ENCODE data around the gene PSMB11.

Gene PSMB11

GRCh38 chr14:23085458-23085857, 43.4 kb downstream of the PSMB11 start:
- peaks cover 50 to 84% of the 10 kb centered on the region in 2 donors for H3K36me3 ChIP-seq (ENCODE audit: control insufficient read depth in 1 of 2, insufficient read depth in 2 of 2, low read length in 2 of 2)
- no peak overlapping the region for H3K27ac ChIP-seq (ENCODE audit: low read depth, low read length)

DNA sequence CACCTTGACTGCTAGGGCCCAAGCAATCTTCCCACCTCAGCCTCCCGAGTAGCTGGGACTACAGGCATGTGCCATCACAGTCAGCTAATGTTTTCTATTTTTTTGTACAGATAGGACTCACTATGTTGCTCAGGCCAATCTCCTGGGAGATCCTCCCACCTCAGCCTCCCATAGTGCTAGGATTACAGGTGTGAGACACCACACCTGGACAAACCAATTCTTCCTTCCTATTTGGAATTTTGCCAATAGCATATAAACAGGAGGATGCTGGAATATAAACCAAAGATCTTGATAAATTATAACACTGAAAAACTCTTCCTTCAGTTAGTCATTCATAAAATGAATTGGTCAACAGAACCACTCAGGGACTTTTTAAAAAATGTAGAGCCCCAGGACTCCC, 44.6 kb downstream of the PSMB11 start:
- H3K27ac ChIP-seq (ENCODE audit: low read depth, low read length) = no peak overlapping the region
- H3K4me1 ChIP-seq (ENCODE audit: control insufficient read depth in 1 of 2, insufficient read depth in 2 of 2, low read length in 2 of 2) = peaks cover 0 to 10% of the 10 kb centered on the region in 2 donors
- no peaks in the 10 kb centered on the region for H3K27me3 ChIP-seq (ENCODE audit: control insufficient read depth in 1 of 2, insufficient read depth in 2 of 2, low read length in 2 of 2)
- H3K4me3 ChIP-seq (ENCODE audit: low read depth in 1 of 2, low read length in 2 of 2) = no peak overlapping the region
- no peak overlapping the region for H3K9ac ChIP-seq (ENCODE audit: low read depth in 1 of 2, low read length in 2 of 2)
- peaks cover 47 to 85% of the 10 kb centered on the region in 2 donors for H3K36me3 ChIP-seq (ENCODE audit: control insufficient read depth in 1 of 2, insufficient read depth in 2 of 2, low read length in 2 of 2)
- no peaks in the 10 kb centered on the region for H3K9me3 ChIP-seq (ENCODE audit: control insufficient read depth in 1 of 2, low read length in 2 of 2)

More at GRCh38 chr14:23085458-23085857, 43.4 kb downstream of the PSMB11 start:
- Histone ChIP-seq H3K27me3 (ENCODE audit: control insufficient read depth in 1 of 2, insufficient read depth in 2 of 2, low read length in 2 of 2) (no peaks in the 10 kb centered on the region), H3K9ac (ENCODE audit: low read depth in 1 of 2, low read length in 2 of 2) (no peak overlapping the region), H3K9me3 (ENCODE audit: control insufficient read depth in 1 of 2, low read length in 2 of 2) (no peaks in the 10 kb centered on the region), H3K4me3 (ENCODE audit: low read depth in 1 of 2, low read length in 2 of 2) (no peak overlapping the region), H3K4me1 (ENCODE audit: control insufficient read depth in 1 of 2, insufficient read depth in 2 of 2, low read length in 2 of 2) (peaks cover 0 to 10% of the 10 kb centered on the region in 2 donors)

DNA sequence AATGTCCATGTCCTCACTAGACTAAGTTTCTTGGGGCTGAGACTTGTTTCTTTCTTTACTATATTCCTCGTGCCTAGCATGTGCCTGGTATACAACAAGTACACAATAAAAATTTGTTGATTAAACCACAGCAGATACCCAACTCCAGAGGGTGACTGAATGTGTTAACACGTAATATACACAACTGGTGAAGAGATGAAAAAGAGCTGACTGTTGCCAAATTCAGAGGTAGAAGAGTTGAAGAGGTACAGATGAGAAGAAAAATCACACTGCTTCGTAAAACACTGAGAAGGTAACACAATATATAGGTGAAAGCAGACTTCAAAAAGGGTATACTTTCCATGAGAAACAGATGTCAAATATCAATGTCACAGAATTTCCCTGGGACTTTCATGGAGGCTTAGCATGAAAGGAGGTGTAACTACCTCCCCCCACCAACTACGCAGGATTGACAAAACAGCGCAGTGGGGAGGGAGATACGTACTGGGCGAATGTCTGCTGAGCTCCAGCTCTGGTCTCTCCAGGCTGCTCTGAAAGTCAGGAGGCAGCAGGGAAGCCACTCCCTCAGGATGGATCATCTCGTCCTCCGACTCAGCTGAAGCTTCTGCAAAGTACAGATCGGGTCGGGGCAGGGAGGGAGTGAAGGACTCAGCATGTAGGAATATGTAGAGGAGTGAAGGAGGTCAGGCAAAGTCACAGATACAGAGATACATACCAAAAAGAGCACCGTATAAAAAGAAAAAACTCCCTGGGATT, 47.7 kb downstream of the PSMB11 start:
- Histone ChIP-seq H3K4me1 (ENCODE audit: control insufficient read depth in 1 of 2, insufficient read depth in 2 of 2, low read length in 2 of 2) (peaks cover 18 to 24% of the 10 kb centered on the region in 2 donors), H3K27me3 (ENCODE audit: control insufficient read depth in 1 of 2, insufficient read depth in 2 of 2, low read length in 2 of 2) (no peaks in the 10 kb centered on the region), H3K4me3 (ENCODE audit: low read depth in 1 of 2, low read length in 2 of 2) (no peak overlapping the region), H3K9ac (ENCODE audit: low read depth in 1 of 2, low read length in 2 of 2) (no peak overlapping the region), H3K9me3 (ENCODE audit: control insufficient read depth in 1 of 2, low read length in 2 of 2) (no peaks in the 10 kb centered on the region), H3K36me3 (ENCODE audit: control insufficient read depth in 1 of 2, insufficient read depth in 2 of 2, low read length in 2 of 2) (peaks cover 35 to 75% of the 10 kb centered on the region in 2 donors), H3K27ac (ENCODE audit: low read depth, low read length) (no peak overlapping the region)

DNA sequence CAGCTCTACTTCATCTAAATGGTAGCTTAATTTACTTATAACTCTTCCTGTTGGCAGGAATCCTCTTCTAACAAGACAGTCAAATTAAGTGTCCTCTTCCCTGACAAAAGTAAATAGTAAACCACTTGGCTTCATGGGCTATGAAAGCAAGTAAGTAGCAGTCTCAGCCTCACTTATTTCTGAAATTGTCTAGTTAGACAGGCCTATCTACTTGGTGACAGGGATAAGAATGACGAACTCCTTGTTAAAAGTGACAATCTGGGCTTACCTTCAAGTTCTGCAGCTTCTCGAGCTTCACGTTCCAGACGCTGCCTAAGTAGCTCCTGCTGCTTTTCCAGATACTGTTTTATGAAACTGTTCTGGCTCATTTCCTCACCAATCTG, 48.2 kb downstream of the PSMB11 start:
- peaks cover 18 to 24% of the 10 kb centered on the region in 2 donors for H3K4me1 ChIP-seq (ENCODE audit: control insufficient read depth in 1 of 2, insufficient read depth in 2 of 2, low read length in 2 of 2)
- H3K36me3 ChIP-seq (ENCODE audit: control insufficient read depth in 1 of 2, insufficient read depth in 2 of 2, low read length in 2 of 2) = peaks cover 35 to 69% of the 10 kb centered on the region in 2 donors
- no peak overlapping the region for H3K9ac ChIP-seq (ENCODE audit: low read depth in 1 of 2, low read length in 2 of 2)
- H3K27ac ChIP-seq (ENCODE audit: low read depth, low read length) = no peak overlapping the region
- H3K27me3 ChIP-seq (ENCODE audit: control insufficient read depth in 1 of 2, insufficient read depth in 2 of 2, low read length in 2 of 2) = no peaks in the 10 kb centered on the region
- H3K9me3 ChIP-seq (ENCODE audit: control insufficient read depth in 1 of 2, low read length in 2 of 2) = no peaks in the 10 kb centered on the region
- H3K4me3 ChIP-seq (ENCODE audit: low read depth in 1 of 2, low read length in 2 of 2) = no peak overlapping the region

GRCh38 chr14:23091294-23092225, 49.5 kb downstream of the PSMB11 start:
- Histone ChIP-seq H3K4me1 (ENCODE audit: control insufficient read depth in 1 of 2, insufficient read depth in 2 of 2, low read length in 2 of 2) (peaks cover 16 to 20% of the 10 kb centered on the region in 2 donors), H3K9me3 (ENCODE audit: control insufficient read depth in 1 of 2, low read length in 2 of 2) (no peaks in the 10 kb centered on the region), H3K4me3 (ENCODE audit: low read depth in 1 of 2, low read length in 2 of 2) (no peak overlapping the region), H3K36me3 (ENCODE audit: control insufficient read depth in 1 of 2, insufficient read depth in 2 of 2, low read length in 2 of 2) (peaks cover 27 to 56% of the 10 kb centered on the region in 2 donors), H3K27me3 (ENCODE audit: control insufficient read depth in 1 of 2, insufficient read depth in 2 of 2, low read length in 2 of 2) (no peaks in the 10 kb centered on the region), H3K27ac (ENCODE audit: low read depth, low read length) (no peak overlapping the region), H3K9ac (ENCODE audit: low read depth in 1 of 2, low read length in 2 of 2) (no peak overlapping the region)

DNA sequence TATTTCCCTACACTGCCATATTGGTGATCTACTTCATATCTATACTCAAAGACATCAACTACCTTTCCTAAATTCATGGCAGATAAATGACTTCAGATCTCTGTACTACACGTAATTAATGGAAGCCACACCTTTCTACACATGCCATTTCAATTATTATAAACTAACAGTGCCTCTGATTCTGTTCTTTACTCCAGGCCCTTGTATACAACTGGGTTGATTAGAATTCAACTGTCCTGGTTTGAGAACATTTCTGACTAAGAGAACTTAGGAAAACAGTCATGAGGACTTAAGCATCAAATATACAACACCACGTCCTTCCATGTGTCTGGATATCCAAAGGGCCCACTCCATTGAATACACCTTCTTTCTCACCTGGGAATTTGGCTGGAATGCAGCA, 51.1 kb downstream of the PSMB11 start:
- Histone ChIP-seq H3K4me1 (ENCODE audit: control insufficient read depth in 1 of 2, insufficient read depth in 2 of 2, low read length in 2 of 2) (peaks cover 22 to 27% of the 10 kb centered on the region in 2 donors), H3K27ac (ENCODE audit: low read depth, low read length) (no peak overlapping the region), H3K27me3 (ENCODE audit: control insufficient read depth in 1 of 2, insufficient read depth in 2 of 2, low read length in 2 of 2) (no peaks in the 10 kb centered on the region), H3K9ac (ENCODE audit: low read depth in 1 of 2, low read length in 2 of 2) (peak overlapping the region in 1 of 2 donors; percentile 95), H3K4me3 (ENCODE audit: low read depth in 1 of 2, low read length in 2 of 2) (peak overlapping the region in 1 of 2 donors; percentile 97), H3K9me3 (ENCODE audit: control insufficient read depth in 1 of 2, low read length in 2 of 2) (no peaks in the 10 kb centered on the region), H3K36me3 (ENCODE audit: control insufficient read depth in 1 of 2, insufficient read depth in 2 of 2, low read length in 2 of 2) (peaks cover 23 to 50% of the 10 kb centered on the region in 2 donors)

DNA sequence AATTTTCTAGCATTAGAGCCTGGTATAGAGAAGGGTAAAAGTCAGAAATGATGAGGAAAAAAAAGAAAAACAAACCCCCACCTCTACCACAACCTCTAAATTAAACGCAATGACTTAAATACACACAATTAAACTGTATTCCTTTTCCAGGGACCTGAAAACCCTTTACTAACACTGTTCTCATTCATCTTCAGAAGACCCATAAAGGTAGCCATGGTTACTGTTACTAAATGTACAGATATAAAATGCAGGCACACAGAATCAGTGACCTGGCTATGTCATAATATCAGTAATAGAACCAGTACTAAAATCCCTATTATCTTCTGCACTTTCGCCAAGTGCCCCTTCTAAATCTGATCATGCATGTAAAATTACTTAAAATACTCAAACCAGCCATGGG, 51.5 kb downstream of the PSMB11 start:
- Histone ChIP-seq H3K27me3 (ENCODE audit: control insufficient read depth in 1 of 2, insufficient read depth in 2 of 2, low read length in 2 of 2) (no peaks in the 10 kb centered on the region), H3K27ac (ENCODE audit: low read depth, low read length) (no peak overlapping the region), H3K4me1 (ENCODE audit: control insufficient read depth in 1 of 2, insufficient read depth in 2 of 2, low read length in 2 of 2) (peaks cover 22 to 27% of the 10 kb centered on the region in 2 donors), H3K9me3 (ENCODE audit: control insufficient read depth in 1 of 2, low read length in 2 of 2) (no peaks in the 10 kb centered on the region), H3K4me3 (ENCODE audit: low read depth in 1 of 2, low read length in 2 of 2) (peak overlapping the region; percentile 87 to 97), H3K36me3 (ENCODE audit: control insufficient read depth in 1 of 2, insufficient read depth in 2 of 2, low read length in 2 of 2) (peaks cover 26 to 49% of the 10 kb centered on the region in 2 donors), H3K9ac (ENCODE audit: low read depth in 1 of 2, low read length in 2 of 2) (peak overlapping the region in 1 of 2 donors; percentile 95)
